HG02642 (cell line): ENCODE results near the gene PKNOX2.

Experiments used
- ATAC-seq: cut with Tn5 transposase; IDR thresholded peaks from one replicate; pipeline ENCODE4 v1.9.1; 2021; ENCODE audit warnings: mild to moderate bottlenecking; ENCODE audit not compliant: unreplicated experiment, poor library complexity

The PKNOX2 gene

GRCh38 chr11:125164422-125165110 lies at the start of gene PKNOX2:
Gene PKNOX2, plus strand, starts transcription at chr11:125164751. Its CDS starts 186,555 bp downstream, at chr11:125351306.
- no peak for ATAC-seq

DNA sequence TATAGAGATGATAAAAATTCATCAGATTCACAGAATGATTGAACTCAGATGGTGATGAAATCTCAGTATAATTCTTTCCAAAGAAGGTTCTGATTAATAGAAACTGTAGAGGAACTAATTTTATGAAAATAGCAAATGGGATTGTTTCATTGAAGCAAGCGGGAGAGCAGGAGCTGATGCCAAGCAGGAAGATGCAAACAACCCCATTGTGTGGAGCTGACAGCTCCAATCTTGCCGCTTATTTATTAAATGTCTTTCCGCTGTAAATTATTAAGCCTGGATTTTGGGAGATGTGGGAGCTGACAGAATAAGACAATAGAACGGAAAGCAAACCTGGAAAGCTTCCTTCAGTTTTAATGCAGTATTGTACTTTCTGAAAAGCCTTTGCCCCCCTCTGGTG lies 47.1 kb upstream of the PKNOX2 start:
- ATAC-seq, result no peak

DNA sequence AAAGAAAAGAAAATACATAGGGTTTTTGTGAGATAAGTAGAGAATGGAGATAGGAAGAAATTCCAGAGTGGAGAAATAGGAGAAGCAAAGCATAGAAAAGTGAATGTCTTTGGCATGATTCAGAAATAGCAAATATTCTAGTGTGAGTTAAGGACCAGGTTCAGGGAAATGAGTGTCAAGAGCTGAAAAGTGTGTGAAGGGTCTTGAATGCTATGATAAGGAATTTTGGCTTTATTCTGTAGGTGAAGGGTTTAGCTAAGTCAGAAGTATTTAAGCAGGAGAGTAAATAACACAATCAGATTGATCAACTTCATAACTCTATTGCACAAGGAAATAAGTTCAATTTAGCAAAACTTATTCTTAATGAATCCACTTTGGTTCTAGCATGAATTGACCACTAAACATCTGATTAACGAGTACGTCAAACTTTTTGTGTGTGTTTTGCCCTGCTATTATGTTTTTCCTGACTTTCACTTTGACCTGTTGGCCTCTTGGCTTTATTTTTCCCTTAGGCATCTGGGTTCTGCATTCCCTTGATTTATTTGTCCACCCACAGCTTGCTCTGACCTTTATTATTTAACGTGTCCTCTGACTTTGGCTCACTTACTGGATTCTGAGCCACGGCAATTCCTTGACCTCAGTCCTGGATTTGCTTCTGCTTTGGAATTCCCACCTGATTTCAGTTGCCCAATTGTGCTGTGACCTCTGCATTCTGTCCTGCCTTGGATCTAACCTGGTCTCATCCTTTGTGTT lies 41.2 kb upstream of the PKNOX2 start:
- ATAC-seq, result no peak

DNA sequence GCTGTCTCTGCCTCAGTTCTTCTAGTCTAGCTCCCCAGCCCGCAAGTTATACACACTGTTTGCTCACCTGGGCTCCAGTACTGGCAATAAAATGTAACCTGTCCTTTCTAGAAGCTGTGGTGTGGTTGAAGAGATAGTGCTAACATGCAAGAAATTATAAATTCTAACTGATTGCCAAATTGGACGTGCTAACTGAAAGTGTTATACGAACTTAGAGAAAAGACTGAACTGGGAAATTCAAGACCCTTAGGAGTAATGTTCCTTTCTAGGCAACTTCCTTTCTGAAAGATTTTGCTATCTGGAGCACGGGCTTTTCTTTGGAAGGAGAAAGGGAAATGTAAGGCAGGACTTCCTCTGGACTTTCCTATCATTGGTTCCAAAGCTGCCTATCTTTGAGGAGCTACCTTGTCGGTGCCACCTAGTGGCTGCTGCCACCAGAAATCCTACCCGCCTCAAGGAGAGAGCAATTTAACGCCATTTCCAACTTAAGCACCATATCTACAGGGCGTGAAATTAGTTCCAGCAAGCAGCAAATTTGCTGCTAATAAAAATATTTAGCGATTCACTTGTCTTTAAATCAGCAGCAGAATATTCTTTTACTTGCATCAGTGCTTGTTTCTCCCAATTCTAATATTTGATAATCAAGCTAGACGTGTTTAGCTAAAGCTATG lies 40.5 kb upstream of the PKNOX2 start:
- ATAC-seq, result peak; percentile 64

GRCh38 chr11:125124618-125124992 lies 39.9 kb upstream of the PKNOX2 start:
- no peak for ATAC-seq

- ATAC-seq, result no peak
These were observed 36.1 kb upstream of the PKNOX2 start for GRCh38 chr11:125128450-125128849.

DNA sequence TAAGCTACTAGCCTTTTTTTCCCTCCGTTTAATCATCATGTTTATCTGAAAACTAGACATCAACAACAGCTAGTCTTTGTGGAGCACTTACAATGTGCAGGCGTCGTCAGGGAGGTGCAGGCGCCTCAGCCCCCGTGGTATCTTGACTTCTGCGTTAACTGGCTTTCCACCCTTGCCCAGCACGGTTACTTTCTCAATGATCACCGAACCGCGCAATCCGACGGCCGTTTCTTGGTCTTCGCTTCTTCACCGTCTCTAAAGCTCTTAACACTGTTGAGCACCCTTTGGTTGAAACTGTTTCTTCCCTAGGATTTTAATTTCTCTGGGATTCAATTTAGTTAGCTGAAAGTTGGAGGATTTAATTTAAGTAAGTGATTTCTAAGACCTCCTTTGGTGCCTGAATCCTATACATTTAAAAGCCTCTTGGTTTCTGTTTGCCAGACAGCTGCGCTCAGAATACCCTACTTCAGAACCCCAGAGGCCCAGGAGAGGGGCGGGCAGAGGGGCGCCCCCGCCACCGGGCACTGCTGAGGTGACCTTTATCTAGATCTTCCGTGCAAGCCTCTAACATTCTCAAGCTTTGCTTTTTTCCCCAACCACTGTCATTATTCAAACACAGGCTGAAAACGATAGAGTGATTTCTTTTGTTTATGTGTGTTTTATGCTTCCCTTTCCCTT lies 35.1 kb upstream of the PKNOX2 start:
- no peak for ATAC-seq

GRCh38 chr11:125132071-125132470 lies 32.5 kb upstream of the PKNOX2 start:
- no peak for ATAC-seq

- no peak for ATAC-seq
These were observed 32.0 kb upstream of the PKNOX2 start for GRCh38 chr11:125132596-125132995.

DNA sequence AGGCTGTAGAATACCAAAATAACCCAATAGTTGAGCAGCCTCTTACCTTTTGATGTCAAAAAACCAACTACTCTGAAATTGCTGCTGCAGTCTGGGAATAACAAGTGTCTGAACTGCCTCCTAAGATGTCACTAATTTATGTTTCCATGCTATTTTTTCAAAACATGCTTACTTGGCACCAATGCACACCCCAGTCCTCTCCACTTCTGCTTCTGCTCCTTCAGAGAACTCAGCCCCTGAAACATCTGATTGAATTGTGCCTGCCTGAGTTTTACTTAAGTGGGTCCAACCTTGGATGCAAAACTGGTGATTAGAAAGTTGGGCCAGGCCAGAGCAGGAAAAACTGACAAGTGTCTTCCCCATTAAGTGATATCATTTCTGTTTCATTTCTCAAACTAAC lies 28.6 kb upstream of the PKNOX2 start:
- no peak for ATAC-seq

- no peak for ATAC-seq
These were observed 25.6 kb upstream of the PKNOX2 start for GRCh38 chr11:125138966-125139365.

DNA sequence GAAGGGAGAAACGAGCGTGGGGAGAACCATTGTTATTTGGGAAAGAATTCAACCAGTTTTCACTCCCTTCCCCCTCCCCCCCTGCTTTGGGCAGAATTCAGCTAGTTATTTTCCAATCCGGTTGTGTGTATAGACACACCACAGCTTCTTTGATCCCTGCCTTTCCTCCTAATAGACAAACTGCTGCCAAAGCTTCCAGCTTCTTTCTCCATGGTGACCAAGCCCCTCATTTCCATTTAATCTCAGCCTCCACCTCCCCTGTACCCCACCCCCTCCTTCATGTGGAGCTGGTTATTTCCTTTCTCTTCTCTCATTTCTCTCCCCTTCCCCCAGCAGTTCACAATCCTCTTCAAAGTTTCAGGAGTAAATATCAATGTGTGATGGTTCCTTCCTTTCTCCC lies 24.8 kb upstream of the PKNOX2 start:
- no peak for ATAC-seq

DNA sequence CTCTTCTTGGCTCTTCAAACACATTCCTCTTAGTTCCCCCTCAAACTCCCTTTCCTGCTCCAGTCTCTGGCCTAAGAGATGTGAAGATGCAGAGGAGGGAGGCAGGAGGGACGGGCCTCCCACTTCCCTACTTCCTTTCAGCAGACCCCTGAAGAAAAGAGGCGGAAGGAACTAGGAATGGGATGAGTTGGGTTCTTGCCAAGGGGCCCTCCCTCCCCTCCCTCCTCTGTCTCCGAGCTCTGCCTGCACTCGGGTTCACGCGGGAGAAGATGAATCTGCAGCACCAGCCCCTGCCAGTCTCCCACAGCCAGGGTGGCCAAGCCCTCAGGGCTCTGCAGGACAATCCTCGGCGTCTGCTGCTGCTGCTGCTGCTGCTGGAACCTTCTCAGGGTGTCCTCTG lies 24.3 kb upstream of the PKNOX2 start:
- no peak for ATAC-seq

GRCh38 chr11:125141178-125141577 lies 23.4 kb upstream of the PKNOX2 start:
- ATAC-seq, result no peak

- no peak for ATAC-seq
These were observed 22.6 kb upstream of the PKNOX2 start for GRCh38 chr11:125141686-125142535.

DNA sequence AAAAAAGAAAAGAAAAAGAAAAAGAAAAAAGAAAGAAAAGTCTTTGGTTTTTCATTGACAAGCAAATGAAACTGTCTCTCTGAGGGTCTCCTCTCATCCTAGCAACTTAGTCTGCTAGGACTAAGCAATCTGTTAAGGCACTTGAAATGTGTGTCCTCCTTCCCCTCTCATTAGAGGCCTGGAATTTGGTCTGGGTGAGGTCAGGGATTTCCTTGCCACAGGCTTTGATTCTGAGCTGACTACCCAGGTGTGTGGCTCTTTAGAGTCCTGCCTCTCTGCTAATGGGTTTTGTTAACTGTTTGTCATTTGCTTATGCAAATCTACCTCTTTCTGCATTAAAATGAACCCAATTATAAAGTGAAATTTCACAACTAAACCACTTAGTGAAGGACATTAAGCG lies 18.3 kb upstream of the PKNOX2 start:
- ATAC-seq, result no peak

DNA sequence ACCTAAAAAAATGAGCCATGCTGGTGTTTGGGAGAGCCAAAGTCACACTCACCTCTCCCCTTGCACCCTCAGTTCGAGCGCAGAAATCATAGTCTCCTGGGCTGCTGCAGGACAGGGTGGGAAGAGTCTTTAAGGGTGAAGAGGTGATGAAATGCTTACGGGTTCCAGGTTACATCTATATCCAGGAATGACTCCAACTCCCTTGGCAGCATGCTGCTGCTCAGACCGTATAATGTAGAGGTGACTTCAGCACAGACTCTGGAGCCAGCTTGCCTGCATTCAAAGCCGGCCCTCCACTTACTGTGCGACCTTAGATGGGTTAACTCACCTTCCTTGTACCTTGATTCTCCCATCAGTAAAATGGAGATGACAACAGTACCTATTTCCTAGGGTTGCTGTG lies 17.3 kb upstream of the PKNOX2 start:
- no peak for ATAC-seq

DNA sequence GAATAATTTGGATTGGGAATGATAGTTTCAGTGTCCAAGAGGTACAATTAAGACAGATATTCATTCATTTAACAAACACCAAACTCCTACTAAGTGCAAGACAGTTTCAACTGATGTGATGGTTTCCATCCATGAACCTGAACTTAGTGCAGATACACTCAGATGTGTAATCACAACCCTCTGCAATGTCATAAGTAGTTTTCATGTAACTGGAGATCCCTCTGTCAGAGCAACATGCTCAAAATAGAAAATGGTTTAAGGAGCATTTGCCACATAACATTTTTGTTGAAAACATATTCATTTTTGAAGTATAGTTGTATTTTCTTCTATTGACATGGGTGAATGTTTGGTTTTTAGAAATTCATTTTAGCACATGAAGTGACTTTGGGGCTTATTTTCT lies 16.5 kb upstream of the PKNOX2 start:
- no peak for ATAC-seq

DNA sequence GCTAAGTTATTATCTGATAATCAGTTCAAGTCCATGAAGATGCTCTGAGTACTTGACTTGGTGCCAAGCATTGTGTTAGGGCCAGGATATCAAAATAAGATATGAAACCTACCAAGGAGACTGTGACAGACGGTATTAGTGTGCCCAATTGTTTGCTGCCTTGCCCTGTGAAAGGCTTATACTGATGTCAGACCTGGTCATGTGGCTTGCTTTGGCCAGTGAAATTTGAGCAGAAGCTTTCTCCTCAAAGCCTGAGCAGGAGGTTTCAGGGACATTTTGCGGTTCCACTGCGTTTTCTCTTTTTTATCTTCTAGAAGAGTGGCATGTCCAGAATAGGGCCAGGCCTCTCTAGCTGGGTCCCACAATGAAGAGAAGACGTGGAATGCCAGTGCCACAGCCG lies 15.8 kb upstream of the PKNOX2 start:
- no peak for ATAC-seq

DNA sequence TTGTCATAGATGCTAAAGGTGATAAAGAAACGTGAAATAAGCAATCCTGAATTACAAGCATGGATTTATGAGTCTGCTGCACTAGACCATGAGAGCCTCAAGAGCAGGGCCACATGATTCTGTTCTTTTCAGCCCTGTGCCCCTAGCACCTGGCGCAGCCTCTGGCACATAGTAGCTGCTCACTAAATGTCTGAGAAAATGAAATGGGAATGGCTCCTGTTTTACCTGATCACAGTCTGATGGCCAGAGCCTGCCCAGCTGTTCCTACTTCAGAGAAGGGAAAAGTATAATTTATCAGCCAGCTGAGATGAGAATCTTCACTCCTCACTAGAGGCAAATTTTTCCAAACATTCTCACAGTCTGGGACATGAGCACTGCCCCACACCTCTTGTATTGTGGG lies 10.7 kb upstream of the PKNOX2 start:
- no peak for ATAC-seq
